ENCODE data around the gene ERC1. TPM values are rescaled to one million over a fixed set of nuclear protein-coding genes. Genes with fewer than 3 reads are reported as not detected.
"Not testable (repeated sequence)": the region's sequence is repeated elsewhere in the genome, so short reads cannot be mapped to it uniquely, and the experiment has no call there.

Gene ERC1
- total RNA-seq, 2 experiments from 2014 or later, result 24.7 to 31.9 TPM

DNA sequence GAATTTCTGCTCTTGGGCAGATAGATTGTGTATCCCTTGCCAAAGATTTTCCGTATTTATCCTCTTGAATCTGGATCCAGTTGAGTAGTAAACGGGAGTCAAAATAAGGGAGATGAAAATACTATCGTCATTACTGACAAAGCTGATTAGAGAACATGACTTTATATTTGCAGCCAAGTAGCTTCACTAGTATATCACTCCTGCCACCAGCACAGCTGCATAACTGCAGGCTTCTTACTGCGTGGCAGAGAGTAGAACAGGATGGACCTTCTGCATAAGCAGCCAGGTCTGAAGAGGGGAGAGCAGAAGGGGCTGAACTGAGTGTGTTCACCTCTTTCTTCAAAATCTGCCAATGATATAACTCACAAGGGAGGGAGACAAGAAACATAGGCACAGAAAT lies 319.6 kb downstream of the ERC1 start:
- Mint-ChIP-seq H3K27ac (no peak overlapping the region), H3K9me3 (ENCODE audit: low read depth) (peaks cover 5% of the 10 kb centered on the region), H3K36me3 (ENCODE audit: low read depth) (peaks cover 29% of the 10 kb centered on the region), H3K27me3 (no peaks in the 10 kb centered on the region), H3K4me3 (no peak overlapping the region), H3K4me1 (no peaks in the 10 kb centered on the region)
- intact Hi-C loops (cut with DNase I, micrococcal nuclease), result no loop called here
- ATAC-seq (no peak), DNase-seq (no peak)
- ChIA-PET POLR2A (no interaction called here), CTCF (no interaction called here)

GRCh38 chr12:1311145-1311544 lies 320.1 kb downstream of the ERC1 start:
- no peak for DNase-seq
- Mint-ChIP-seq H3K4me1 (no peaks in the 10 kb centered on the region), H3K27ac (no peak overlapping the region), H3K36me3 (ENCODE audit: low read depth) (peaks cover 29% of the 10 kb centered on the region), H3K27me3 (no peaks in the 10 kb centered on the region), H3K4me3 (no peak overlapping the region), H3K9me3 (ENCODE audit: low read depth) (peaks cover 5% of the 10 kb centered on the region)
- intact Hi-C loops (cut with DNase I, micrococcal nuclease), result no loop called here
- POLR2A ChIA-PET, result no interaction called here
- CTCF ChIA-PET, result no interaction called here
- no peak for ATAC-seq

DNA sequence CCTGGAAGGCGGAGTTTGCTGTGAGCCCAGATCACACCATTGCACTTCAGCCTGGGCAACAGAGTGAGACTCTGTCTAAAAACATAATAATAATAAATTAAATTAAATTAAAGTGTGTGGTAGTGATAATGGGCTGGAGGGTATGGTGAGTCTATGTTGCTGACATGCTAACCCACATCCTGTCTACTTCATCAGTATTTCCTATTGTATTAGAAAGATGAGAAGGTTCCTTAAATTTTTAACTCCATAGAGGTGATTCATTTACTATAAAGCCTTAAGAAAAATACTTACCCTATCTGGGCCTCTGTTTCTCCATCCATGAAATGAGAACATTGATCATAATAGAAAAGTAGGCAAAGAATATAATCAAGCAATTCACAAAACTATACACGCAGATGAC lies 322.9 kb downstream of the ERC1 start:
- ATAC-seq, result no peak
- H3K4me1 Mint-ChIP-seq, result no peaks in the 10 kb centered on the region
- H3K4me3 Mint-ChIP-seq, result no peak overlapping the region
- H3K9me3 Mint-ChIP-seq (ENCODE audit: low read depth), result peaks cover 6% of the 10 kb centered on the region
- CTCF ChIA-PET, result interaction anchor here (0.6 to 0.7 kb wide), 2 partner anchors 117 to 195 kb away, joined by 3 read pairs; no protein-coding TSS in a partner anchor
- H3K27ac Mint-ChIP-seq, result no peak overlapping the region
- peaks cover 35% of the 10 kb centered on the region for H3K36me3 Mint-ChIP-seq (ENCODE audit: low read depth)
- H3K27me3 Mint-ChIP-seq, result no peaks in the 10 kb centered on the region
- no peak for DNase-seq
- intact Hi-C loops (cut with DNase I, micrococcal nuclease), result no loop called here
- POLR2A ChIA-PET, result no interaction called here

- POLR2A ChIA-PET, result no interaction called here
- Mint-ChIP-seq H3K4me1 (no peaks in the 10 kb centered on the region), H3K4me3 (no peak overlapping the region), H3K27me3 (no peaks in the 10 kb centered on the region), H3K36me3 (ENCODE audit: low read depth) (peaks cover 33% of the 10 kb centered on the region), H3K27ac (no peak overlapping the region), H3K9me3 (ENCODE audit: low read depth) (peaks cover 6% of the 10 kb centered on the region)
- no peak for DNase-seq
- ATAC-seq, result no peak
- intact Hi-C loops (cut with DNase I, micrococcal nuclease), result no loop called here
- CTCF ChIA-PET, result interaction anchor here (0.6 to 0.7 kb wide), 2 partner anchors 116 to 196 kb away, joined by 3 read pairs; no protein-coding TSS in a partner anchor
Measured at GRCh38 chr12:1314523-1314922, 323.5 kb downstream of the ERC1 start.

DNA sequence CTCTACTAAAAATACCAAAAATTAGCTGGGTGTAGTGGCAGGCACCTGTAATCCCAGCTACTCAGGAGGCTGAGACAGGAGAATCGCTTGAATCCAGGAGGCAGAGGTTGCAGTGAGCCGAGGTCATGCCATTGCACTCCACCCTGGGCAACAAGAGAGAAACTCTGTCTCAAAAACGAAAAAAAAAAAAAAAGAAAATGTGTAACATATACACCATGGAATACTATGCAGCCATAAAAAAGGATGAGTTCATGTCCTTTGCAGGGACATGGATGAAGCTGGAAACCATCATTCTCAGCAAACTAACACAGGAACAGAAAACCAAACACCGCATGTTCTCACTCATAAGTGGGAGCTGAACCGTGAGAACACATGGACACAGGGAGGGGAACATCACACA lies 326.0 kb downstream of the ERC1 start:
- H3K27ac Mint-ChIP-seq, ATAC-seq, POLR2A ChIA-PET: not testable (repeated sequence)

GRCh38 chr12:1318327-1319031 lies 327.5 kb downstream of the ERC1 start:
- Mint-ChIP-seq H3K4me3 (no peak overlapping the region), H3K4me1 (peaks cover 8% of the 10 kb centered on the region), H3K27me3 (no peaks in the 10 kb centered on the region), H3K9me3 (ENCODE audit: low read depth) (peaks cover 4% of the 10 kb centered on the region), H3K27ac (no peak overlapping the region), H3K36me3 (ENCODE audit: low read depth) (peaks cover 21% of the 10 kb centered on the region)
- POLR2A ChIA-PET, result no interaction called here
- CTCF ChIA-PET, result interaction anchor here (0.7 to 1.7 kb wide), 6 partner anchors 25 to 265 kb away, joined by 3 to 5 read pairs (median 4); no protein-coding TSS in a partner anchor
- DNase-seq (no peak), ATAC-seq (no peak)
- intact Hi-C loops (cut with DNase I, micrococcal nuclease), result no loop called here

More for the DNA sequence above, 326.0 kb downstream of the ERC1 start:
- H3K4me3 Mint-ChIP-seq; intact Hi-C loops (cut with DNase I, micrococcal nuclease); DNase-seq; H3K27me3 Mint-ChIP-seq; H3K4me1 Mint-ChIP-seq; H3K9me3 Mint-ChIP-seq (ENCODE audit: low read depth): not testable (repeated sequence)
- peaks cover 33% of the 10 kb centered on the region for H3K36me3 Mint-ChIP-seq (ENCODE audit: low read depth)
- CTCF ChIA-PET, result interaction anchor here (0.6 kb wide), 1 partner anchor 16 kb away, joined by 3 read pairs; no protein-coding TSS in a partner anchor

DNA sequence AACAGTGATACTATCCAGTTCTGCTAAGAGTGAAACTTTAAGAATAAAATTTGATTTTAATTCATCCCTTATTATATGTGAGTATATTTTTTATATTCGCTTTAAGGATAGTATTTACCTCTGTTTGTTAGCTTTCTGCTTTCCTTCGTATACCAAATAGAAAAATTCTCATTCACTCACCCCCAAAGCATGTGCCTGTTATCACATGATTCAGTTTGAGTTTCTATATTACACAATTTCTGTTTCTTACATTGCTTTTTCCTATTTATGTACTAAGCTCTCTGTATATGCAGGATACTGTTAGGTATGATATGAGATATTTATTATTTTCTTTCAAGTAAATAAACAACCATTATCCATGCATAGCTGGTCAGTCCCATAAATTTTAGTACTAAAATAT lies 328.2 kb downstream of the ERC1 start:
- H3K4me3 Mint-ChIP-seq, result no peak overlapping the region
- no peak for ATAC-seq
- ChIA-PET POLR2A (no interaction called here), CTCF (interaction anchor here (1.1 to 1.7 kb wide), 3 partner anchors 34 to 264 kb away, joined by 3 to 5 read pairs (median 3); no protein-coding TSS in a partner anchor)
- H3K27ac Mint-ChIP-seq, result no peak overlapping the region
- no peaks in the 10 kb centered on the region for H3K27me3 Mint-ChIP-seq
- peaks cover 18% of the 10 kb centered on the region for H3K36me3 Mint-ChIP-seq (ENCODE audit: low read depth)
- peaks cover 1% of the 10 kb centered on the region for H3K9me3 Mint-ChIP-seq (ENCODE audit: low read depth)
- intact Hi-C loops (cut with DNase I, micrococcal nuclease), result no loop called here
- no peak for DNase-seq
- peaks cover 13% of the 10 kb centered on the region for H3K4me1 Mint-ChIP-seq

DNA sequence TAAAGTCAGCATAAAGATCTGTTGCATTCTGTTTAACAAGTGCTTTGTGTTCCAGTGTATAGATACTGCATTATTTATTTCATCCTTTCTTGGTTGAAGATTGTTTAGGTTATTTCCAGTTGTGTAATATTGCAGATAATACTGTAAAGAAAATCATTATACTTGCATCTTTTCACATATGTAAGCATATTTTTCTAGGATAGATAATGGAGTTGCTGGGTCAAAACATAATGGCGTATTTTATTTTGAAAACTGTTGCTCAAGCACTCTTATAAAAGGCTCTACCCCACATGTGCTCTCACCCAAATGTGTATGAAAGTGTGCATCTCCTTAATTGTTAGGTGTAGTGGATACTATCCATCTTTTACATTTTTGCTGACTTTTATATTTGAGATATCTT lies 329.0 kb downstream of the ERC1 start:
- ChIA-PET POLR2A (no interaction called here), CTCF (no interaction called here)
- no peak overlapping the region for H3K4me3 Mint-ChIP-seq
- ATAC-seq, result no peak
- no peak for DNase-seq
- H3K36me3 Mint-ChIP-seq (ENCODE audit: low read depth), result peaks cover 14% of the 10 kb centered on the region
- H3K9me3 Mint-ChIP-seq (ENCODE audit: low read depth), result peaks cover 1% of the 10 kb centered on the region
- H3K27me3 Mint-ChIP-seq, result no peaks in the 10 kb centered on the region
- peaks cover 14% of the 10 kb centered on the region for H3K4me1 Mint-ChIP-seq
- intact Hi-C loops (cut with DNase I, micrococcal nuclease), result no loop called here
- H3K27ac Mint-ChIP-seq, result no peak overlapping the region

- H3K36me3 Mint-ChIP-seq (ENCODE audit: low read depth), result peaks cover 4% of the 10 kb centered on the region
- H3K4me3 Mint-ChIP-seq, result no peak overlapping the region
- H3K9me3 Mint-ChIP-seq (ENCODE audit: low read depth), result no peaks in the 10 kb centered on the region
- peaks cover 27% of the 10 kb centered on the region for H3K4me1 Mint-ChIP-seq
- ChIA-PET POLR2A (no interaction called here), CTCF (interaction anchor here (0.5 to 1.5 kb wide), 3 partner anchors 140 to 256 kb away, joined by 3 to 6 read pairs (median 3); no protein-coding TSS in a partner anchor)
- intact Hi-C loops (cut with DNase I, micrococcal nuclease), result no loop called here
- ATAC-seq (no peak), DNase-seq (no peak)
- no peaks in the 10 kb centered on the region for H3K27me3 Mint-ChIP-seq
- H3K27ac Mint-ChIP-seq, result no peak overlapping the region
Measured at GRCh38 chr12:1322821-1323220, 331.8 kb downstream of the ERC1 start.

DNA sequence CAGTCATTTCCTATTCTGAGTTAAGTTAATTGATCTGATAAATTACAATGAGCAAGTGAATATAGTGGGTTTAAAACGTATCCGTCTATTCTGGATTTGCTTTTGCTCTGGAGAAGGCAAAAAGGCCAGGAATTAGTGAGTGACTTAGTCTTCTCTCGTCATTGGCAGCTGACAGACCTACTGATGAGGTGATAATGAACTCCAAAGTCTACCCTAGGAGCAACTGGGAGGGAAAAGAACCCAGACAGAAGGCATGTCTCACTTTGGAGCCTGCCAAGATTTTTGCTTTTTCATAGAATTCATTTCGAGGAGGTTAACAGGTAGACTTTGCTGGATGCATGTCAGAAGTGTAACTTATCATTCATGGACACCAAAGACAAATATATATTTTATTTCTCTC lies 333.1 kb downstream of the ERC1 start:
- CTCF ChIA-PET, result no interaction called here
- ATAC-seq (no peak), DNase-seq (no peak)
- Mint-ChIP-seq H3K36me3 (ENCODE audit: low read depth) (peaks cover 6% of the 10 kb centered on the region), H3K4me1 (peaks cover 27% of the 10 kb centered on the region), H3K4me3 (no peak overlapping the region), H3K27me3 (no peaks in the 10 kb centered on the region), H3K27ac (no peak overlapping the region), H3K9me3 (ENCODE audit: low read depth) (no peaks in the 10 kb centered on the region)
- intact Hi-C loops (cut with DNase I, micrococcal nuclease), result no loop called here
- POLR2A ChIA-PET, result no interaction called here

GRCh38 chr12:1324910-1325309 lies 333.9 kb downstream of the ERC1 start:
- CTCF ChIA-PET, result no interaction called here
- Mint-ChIP-seq H3K9me3 (ENCODE audit: low read depth) (no peaks in the 10 kb centered on the region), H3K27ac (no peak overlapping the region), H3K4me3 (no peak overlapping the region), H3K4me1 (peaks cover 27% of the 10 kb centered on the region), H3K36me3 (ENCODE audit: low read depth) (peaks cover 6% of the 10 kb centered on the region), H3K27me3 (no peaks in the 10 kb centered on the region)
- ATAC-seq, result no peak
- POLR2A ChIA-PET, result no interaction called here
- no peak for DNase-seq
- intact Hi-C loops (cut with DNase I, micrococcal nuclease), result loop anchor here (1.0 to 5.0 kb wide), 3 partner anchors 98 to 198 kb away; no protein-coding TSS in a partner anchor

GRCh38 chr12:1325666-1326065 lies 334.6 kb downstream of the ERC1 start:
- ChIA-PET CTCF (no interaction called here), POLR2A (no interaction called here)
- Mint-ChIP-seq H3K27ac (no peak overlapping the region), H3K36me3 (ENCODE audit: low read depth) (peaks cover 9% of the 10 kb centered on the region), H3K4me3 (no peak overlapping the region), H3K4me1 (peaks cover 27% of the 10 kb centered on the region), H3K9me3 (ENCODE audit: low read depth) (no peaks in the 10 kb centered on the region), H3K27me3 (no peaks in the 10 kb centered on the region)
- no peak for DNase-seq
- ATAC-seq, result peak; percentile 93
- intact Hi-C loops (cut with DNase I, micrococcal nuclease), result loop anchor here (1.0 to 5.0 kb wide), 3 partner anchors 98 to 198 kb away; no protein-coding TSS in a partner anchor
